HepG2 (cell line): ENCODE data around the gene ZFP36L2. TPM values are rescaled to one million over a fixed set of nuclear protein-coding genes. Genes with fewer than 3 reads are reported as not detected.

Experiments
- EED ChIP-seq: sonication (generic); formaldehyde crosslinking; IDR thresholded peaks from 2 replicates; pipeline ENCODE4 v1.5.0; 2020; ENCODE audit warnings: mild to moderate bottlenecking, missing genetic modification reagents
- IRF2 ChIP-seq: IDR thresholded peaks from 2 replicates; pipeline ENCODE4 v1.6.1; 2018; ENCODE audit warnings: missing genetic modification reagents, missing compliant biosample characterization
- IRX3 ChIP-seq: sonication (generic); formaldehyde crosslinking; IDR thresholded peaks from 2 replicates; pipeline ENCODE4 v1.8.1; 2023; ENCODE audit warnings: mild to moderate bottlenecking, low read depth, missing genetic modification reagents, borderline replicate concordance
- KAT8 ChIP-seq: IDR thresholded peaks from 2 replicates; pipeline ENCODE4 v1.6.1; 2016; ENCODE audit warnings: missing genetic modification reagents, missing compliant biosample characterization
- NR2F6 ChIP-seq, 2 experiments: IDR thresholded peaks; 2 replicates each; pipeline ENCODE4 v1.6.1; 2016; ENCODE audit warnings: antibody characterized with exemption in 1 of 2, mild to moderate bottlenecking in 1 of 2
- RELA ChIP-seq: sonication (generic); formaldehyde crosslinking; IDR thresholded peaks from 2 replicates; pipeline ENCODE4 v1.4.0; 2020; ENCODE audit warnings: missing genetic modification reagents
- SOX6 ChIP-seq, 2 experiments: fragments of 450-650 bp in 1 of 2; sonication (generic) in 1 of 2; formaldehyde crosslinking in 1 of 2; IDR thresholded peaks; 2 replicates each; pipeline versions ENCODE4 v1.4.0 to v1.6.1; 2017 to 2020; ENCODE audit warnings: antibody characterized with exemption in 1 of 2, mild to moderate bottlenecking in 1 of 2, missing genetic modification reagents in 1 of 2
- polyA plus RNA-seq, 8 experiments: library from polyadenylated mRNA; depleted of rRNA in 3 of 8; stranded (reverse) in 7 of 8; unstranded in 1 of 8; fragments of >200 nt; fragmentation: Illumina TruSeq in 4 of 8; extraction: Trizol in 4 of 8; gene quantifications; 2 replicates each; pipeline versions ENCODE4 v1.2.1 to v1.2.3, GENCODE V29; 2011 to 2016; ENCODE audit warnings: low read depth in 4 of 8, missing spikeins in 1 of 8, mixed read lengths in 1 of 8; ENCODE audit not compliant: insufficient read depth in 1 of 8
- total RNA-seq, 5 experiments: library from RNA; depleted of rRNA; stranded (reverse); fragments of >200 nt; fragmentation: Illumina TruSeq; extraction: Trizol; gene quantifications; 2 replicates each; pipeline ENCODE4 v1.2.3, GENCODE V29; 2016; ENCODE audit warnings: low read depth in 1 of 5
- TF ChIP-seq, protein P1 (sequence below): sonication (generic); formaldehyde crosslinking; IDR thresholded peaks from 2 replicates; pipeline ENCODE4 v1.5.0; 2020; ENCODE audit warnings: missing genetic modification reagents, mild to moderate bottlenecking, borderline replicate concordance
- TF ChIP-seq, protein P2 (sequence below): sonication (generic); formaldehyde crosslinking; conservative IDR thresholded peaks from 2 replicates; pipeline ENCODE4 v1.4.0; 2020; ENCODE audit warnings: missing genetic modification reagents
- TF ChIP-seq, protein P3 (sequence below), 2 experiments: sonication (generic) in 1 of 2; formaldehyde crosslinking in 1 of 2; IDR thresholded peaks; 2 replicates each; pipeline versions ENCODE4 v1.6.1 to v1.9.0; 2014 to 2022; ENCODE audit warnings: antibody characterized with exemption in 1 of 2, borderline replicate concordance in 1 of 2, inconsistent platforms in 1 of 2, low read depth in 1 of 2, missing genetic modification reagents in 1 of 2
- TF ChIP-seq, protein P4 (sequence below): IDR thresholded peaks from 2 replicates; pipeline ENCODE4 v1.6.1; 2012; ENCODE audit warnings: inconsistent platforms
- TF ChIP-seq, protein P5 (sequence below): sonication (generic); formaldehyde crosslinking; IDR thresholded peaks from 2 replicates; pipeline ENCODE4 v1.8.0; 2022; ENCODE audit warnings: mild to moderate bottlenecking, missing genetic modification reagents; ENCODE audit not compliant: insufficient replicate concordance
- TF ChIP-seq, protein P6 (sequence below): sonication (generic); formaldehyde crosslinking; conservative IDR thresholded peaks from 2 replicates; pipeline ENCODE4 v1.4.0; 2020; ENCODE audit warnings: missing genetic modification reagents

ZFP36L2 gene
- total and polyA plus RNA-seq, 2 of the 13 experiments (the other 11 are each of a cell fraction or from before 2014, with no cell fraction given) = 11.2 to 21.8 TPM

DNA sequence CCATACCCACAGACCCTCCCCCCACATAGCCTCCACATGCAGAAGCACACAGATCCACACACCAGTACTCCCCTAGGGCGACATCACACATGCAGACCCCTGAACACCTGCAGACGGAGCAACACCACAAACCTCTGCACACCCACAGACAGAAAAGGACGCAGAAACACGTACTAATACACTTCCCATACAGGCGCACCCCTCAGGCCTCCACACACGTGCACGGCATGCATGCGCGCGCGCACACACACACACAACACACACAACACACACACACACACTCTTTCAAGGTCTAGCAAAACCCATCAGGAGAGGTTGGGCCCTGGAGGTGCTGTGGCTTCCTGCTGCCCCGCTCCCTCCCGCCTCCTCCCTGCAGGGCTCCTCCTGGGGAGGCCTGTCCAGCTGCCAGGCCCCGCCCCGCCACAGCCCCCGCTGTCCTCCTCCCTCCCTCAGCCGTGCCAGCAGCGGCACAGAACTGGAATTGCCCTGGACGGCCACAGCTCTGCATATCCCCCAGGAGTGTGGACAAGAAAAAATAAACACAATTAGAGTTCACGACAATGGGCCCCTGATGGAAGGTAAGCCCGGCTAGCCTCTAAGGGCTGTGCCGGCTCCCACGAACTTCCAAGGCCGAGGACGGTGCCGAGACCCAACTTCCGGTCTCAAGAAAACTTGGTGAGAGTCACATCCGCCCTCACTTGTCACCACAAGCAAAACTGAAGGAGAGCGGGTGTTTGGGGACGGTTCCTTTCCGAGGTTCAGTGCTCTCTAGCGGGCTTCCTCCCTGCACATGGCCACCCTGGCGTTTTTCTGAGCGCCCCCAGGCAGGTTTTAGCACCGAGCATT is 6.8 kb downstream of the ZFP36L2 start (continued):
- TF ChIP-seq, protein P1, sequence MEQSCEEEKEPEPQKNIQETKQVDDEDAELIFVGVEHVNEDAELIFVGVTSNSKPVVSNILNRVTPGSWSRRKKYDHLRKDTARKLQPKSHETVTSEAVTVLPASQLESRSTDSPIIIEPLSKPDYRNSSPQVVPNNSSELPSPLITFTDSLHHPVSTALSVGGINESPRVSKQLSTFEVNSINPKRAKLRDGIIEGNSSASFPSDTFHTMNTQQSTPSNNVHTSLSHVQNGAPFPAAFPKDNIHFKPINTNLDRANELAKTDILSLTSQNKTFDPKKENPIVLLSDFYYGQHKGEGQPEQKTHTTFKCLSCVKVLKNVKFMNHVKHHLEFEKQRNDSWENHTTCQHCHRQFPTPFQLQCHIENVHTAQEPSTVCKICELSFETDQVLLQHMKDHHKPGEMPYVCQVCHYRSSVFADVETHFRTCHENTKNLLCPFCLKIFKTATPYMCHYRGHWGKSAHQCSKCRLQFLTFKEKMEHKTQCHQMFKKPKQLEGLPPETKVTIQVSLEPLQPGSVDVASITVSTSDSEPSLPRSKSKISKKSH (CRISPR knock-in tag) = peak; percentile 76
- TF ChIP-seq, protein P2, sequence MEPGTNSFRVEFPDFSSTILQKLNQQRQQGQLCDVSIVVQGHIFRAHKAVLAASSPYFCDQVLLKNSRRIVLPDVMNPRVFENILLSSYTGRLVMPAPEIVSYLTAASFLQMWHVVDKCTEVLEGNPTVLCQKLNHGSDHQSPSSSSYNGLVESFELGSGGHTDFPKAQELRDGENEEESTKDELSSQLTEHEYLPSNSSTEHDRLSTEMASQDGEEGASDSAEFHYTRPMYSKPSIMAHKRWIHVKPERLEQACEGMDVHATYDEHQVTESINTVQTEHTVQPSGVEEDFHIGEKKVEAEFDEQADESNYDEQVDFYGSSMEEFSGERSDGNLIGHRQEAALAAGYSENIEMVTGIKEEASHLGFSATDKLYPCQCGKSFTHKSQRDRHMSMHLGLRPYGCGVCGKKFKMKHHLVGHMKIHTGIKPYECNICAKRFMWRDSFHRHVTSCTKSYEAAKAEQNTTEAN (CRISPR knock-in tag) = peak; percentile 69
- peak; percentile 87 for TF ChIP-seq KAT8
- no peak for TF ChIP-seq RELA
- TF ChIP-seq, protein P3, sequence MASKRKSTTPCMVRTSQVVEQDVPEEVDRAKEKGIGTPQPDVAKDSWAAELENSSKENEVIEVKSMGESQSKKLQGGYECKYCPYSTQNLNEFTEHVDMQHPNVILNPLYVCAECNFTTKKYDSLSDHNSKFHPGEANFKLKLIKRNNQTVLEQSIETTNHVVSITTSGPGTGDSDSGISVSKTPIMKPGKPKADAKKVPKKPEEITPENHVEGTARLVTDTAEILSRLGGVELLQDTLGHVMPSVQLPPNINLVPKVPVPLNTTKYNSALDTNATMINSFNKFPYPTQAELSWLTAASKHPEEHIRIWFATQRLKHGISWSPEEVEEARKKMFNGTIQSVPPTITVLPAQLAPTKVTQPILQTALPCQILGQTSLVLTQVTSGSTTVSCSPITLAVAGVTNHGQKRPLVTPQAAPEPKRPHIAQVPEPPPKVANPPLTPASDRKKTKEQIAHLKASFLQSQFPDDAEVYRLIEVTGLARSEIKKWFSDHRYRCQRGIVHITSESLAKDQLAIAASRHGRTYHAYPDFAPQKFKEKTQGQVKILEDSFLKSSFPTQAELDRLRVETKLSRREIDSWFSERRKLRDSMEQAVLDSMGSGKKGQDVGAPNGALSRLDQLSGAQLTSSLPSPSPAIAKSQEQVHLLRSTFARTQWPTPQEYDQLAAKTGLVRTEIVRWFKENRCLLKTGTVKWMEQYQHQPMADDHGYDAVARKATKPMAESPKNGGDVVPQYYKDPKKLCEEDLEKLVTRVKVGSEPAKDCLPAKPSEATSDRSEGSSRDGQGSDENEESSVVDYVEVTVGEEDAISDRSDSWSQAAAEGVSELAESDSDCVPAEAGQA (IDR thresholded peaks at IDR 0.05; ENCODE audit: low read depth) = no peak; the same call in 1 of the 2 replicates
- TF ChIP-seq, protein P3 (CRISPR knock-in tag; IDR thresholded peaks at IDR 0.05; ENCODE audit: borderline replicate concordance) = no peak
- TF ChIP-seq, protein P4, sequence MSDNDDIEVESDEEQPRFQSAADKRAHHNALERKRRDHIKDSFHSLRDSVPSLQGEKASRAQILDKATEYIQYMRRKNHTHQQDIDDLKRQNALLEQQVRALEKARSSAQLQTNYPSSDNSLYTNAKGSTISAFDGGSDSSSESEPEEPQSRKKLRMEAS = no peak
- TF ChIP-seq IRX3 (CRISPR knock-in tag) = no peak; the same call in 1 of the 2 replicates
- TF ChIP-seq SOX6 (IDR thresholded peaks at IDR 0.05) = no peak
- peak; percentile 81 for TF ChIP-seq SOX6 (CRISPR knock-in tag; IDR thresholded peaks at IDR 0.05)
- TF ChIP-seq, protein P5, sequence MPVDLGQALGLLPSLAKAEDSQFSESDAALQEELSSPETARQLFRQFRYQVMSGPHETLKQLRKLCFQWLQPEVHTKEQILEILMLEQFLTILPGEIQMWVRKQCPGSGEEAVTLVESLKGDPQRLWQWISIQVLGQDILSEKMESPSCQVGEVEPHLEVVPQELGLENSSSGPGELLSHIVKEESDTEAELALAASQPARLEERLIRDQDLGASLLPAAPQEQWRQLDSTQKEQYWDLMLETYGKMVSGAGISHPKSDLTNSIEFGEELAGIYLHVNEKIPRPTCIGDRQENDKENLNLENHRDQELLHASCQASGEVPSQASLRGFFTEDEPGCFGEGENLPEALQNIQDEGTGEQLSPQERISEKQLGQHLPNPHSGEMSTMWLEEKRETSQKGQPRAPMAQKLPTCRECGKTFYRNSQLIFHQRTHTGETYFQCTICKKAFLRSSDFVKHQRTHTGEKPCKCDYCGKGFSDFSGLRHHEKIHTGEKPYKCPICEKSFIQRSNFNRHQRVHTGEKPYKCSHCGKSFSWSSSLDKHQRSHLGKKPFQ (CRISPR knock-in tag) = no peak
- TF ChIP-seq IRF2 (CRISPR knock-in tag) = 0 out of 2 replicates have a peak, but pooled peaks have one; percentile 38
- TF ChIP-seq, protein P6, sequence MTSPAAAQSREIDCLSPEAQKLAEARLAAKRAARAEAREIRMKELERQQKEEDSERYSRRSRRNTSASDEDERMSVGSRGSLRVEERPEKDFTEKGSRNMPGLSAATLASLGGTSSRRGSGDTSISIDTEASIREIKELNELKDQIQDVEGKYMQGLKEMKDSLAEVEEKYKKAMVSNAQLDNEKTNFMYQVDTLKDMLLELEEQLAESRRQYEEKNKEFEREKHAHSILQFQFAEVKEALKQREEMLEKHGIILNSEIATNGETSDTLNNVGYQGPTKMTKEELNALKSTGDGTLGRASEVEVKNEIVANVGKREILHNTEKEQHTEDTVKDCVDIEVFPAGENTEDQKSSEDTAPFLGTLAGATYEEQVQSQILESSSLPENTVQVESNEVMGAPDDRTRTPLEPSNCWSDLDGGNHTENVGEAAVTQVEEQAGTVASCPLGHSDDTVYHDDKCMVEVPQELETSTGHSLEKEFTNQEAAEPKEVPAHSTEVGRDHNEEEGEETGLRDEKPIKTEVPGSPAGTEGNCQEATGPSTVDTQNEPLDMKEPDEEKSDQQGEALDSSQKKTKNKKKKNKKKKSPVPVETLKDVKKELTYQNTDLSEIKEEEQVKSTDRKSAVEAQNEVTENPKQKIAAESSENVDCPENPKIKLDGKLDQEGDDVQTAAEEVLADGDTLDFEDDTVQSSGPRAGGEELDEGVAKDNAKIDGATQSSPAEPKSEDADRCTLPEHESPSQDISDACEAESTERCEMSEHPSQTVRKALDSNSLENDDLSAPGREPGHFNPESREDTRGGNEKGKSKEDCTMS (CRISPR knock-in tag) = no peak
- TF ChIP-seq EED (CRISPR knock-in tag) = peak; percentile 65; the same call in 1 of the 2 replicates
- TF ChIP-seq NR2F6 (IDR thresholded peaks at IDR 0.05) = peak; percentile 43; the same call in 1 of the 2 replicates
- 0 out of 2 replicates have a peak, but pooled peaks have one; percentile 21 for TF ChIP-seq NR2F6 (CRISPR knock-in tag; IDR thresholded peaks at IDR 0.05)
